Activated T-helper 2 cell treated with anti-CD3 and anti-CD28 coated beads, Interferon-gamma antibody, Interleukin-2, Interleukin-4, amounts not matched to agents 10 μg/mL and 5 μg/mL and 100 μg/mL, durations not matched to agents 14 hours and 24 hours and 36 hours (primary cell): ENCODE data around the gene SLFN13. TPM values are rescaled to one million over a fixed set of nuclear protein-coding genes. Genes with fewer than 3 reads are reported as not detected.
"Not testable (repeated sequence)": the region's sequence is repeated elsewhere in the genome, so short reads cannot be mapped to it uniquely, and the experiment has no call there.

Experiments used
- DNase-seq: peaks from one replicate; pipeline ENCODE4 v3.0.0; 2021; ENCODE audit warnings: low spot score
- H3K27ac Mint-ChIP-seq: one replicate; pipeline ENCODE4 v1.8.0; 2021; ENCODE audit warnings: mixed read lengths
- H3K27me3 Mint-ChIP-seq: one replicate; pipeline ENCODE4 v1.8.0; 2021; ENCODE audit warnings: low read depth, mixed read lengths
- H3K36me3 Mint-ChIP-seq: one replicate; pipeline ENCODE4 v1.8.0; 2021; ENCODE audit warnings: low read depth, mixed read lengths
- H3K4me1 Mint-ChIP-seq: one replicate; pipeline ENCODE4 v1.8.0; 2021; ENCODE audit warnings: low read depth, mixed read lengths
- H3K4me3 Mint-ChIP-seq: one replicate; pipeline ENCODE4 v1.8.0; 2021; ENCODE audit warnings: low read depth, mild to moderate bottlenecking, moderate library complexity, mixed read lengths
- H3K9me3 Mint-ChIP-seq: one replicate; pipeline ENCODE4 v1.8.0; 2021; ENCODE audit warnings: mixed read lengths
- intact Hi-C: fragments of 100-400 bp; cut with micrococcal nuclease; formaldehyde crosslinking; loops from one replicate; pipeline ENCODE4 v1.15.1; 2023
- total RNA-seq: library from RNA; stranded (reverse); gene quantifications from 2 replicates; pipeline ENCODE4 v1.2.3, GENCODE V29; 2022

Gene SLFN13
- total RNA-seq, 1 donor from 2014 or later, result 41.9 TPM

- H3K27me3 Mint-ChIP-seq, result no peaks in the 10 kb centered on the region
- no peaks in the 10 kb centered on the region for H3K9me3 Mint-ChIP-seq
- H3K4me3 Mint-ChIP-seq, result no peak overlapping the region
- peaks cover 12% of the 10 kb centered on the region for H3K4me1 Mint-ChIP-seq
- no peak for DNase-seq
- intact Hi-C loops, result no loop called here
- H3K36me3 Mint-ChIP-seq, result peaks cover 45% of the 10 kb centered on the region
- H3K27ac Mint-ChIP-seq, result no peak overlapping the region
Measured at GRCh38 chr17:35423761-35424160, 24.8 kb downstream of the SLFN13 start.

DNA sequence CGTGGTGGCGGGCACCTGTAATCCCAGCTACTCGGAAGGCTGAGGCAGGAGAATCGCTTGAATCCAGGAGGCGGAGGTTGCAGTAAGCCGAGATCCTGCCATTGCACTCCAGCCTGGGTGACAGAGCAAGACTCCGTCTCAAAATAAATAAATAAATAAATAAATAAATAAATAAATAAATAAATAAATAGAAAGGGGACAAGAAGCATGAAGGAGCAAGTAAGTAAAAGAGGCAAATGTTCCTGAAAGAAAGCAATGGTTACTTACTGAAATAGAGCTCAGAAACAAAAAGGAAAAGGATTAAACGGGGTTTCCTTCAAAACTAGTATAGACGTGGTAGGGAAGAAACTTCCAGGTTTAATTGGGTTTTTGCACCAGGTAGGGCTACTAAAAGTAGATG, 27.5 kb downstream of the SLFN13 start:
- H3K27ac Mint-ChIP-seq, DNase-seq, H3K9me3 Mint-ChIP-seq, intact Hi-C loops, H3K27me3 Mint-ChIP-seq, H3K4me1 Mint-ChIP-seq, H3K4me3 Mint-ChIP-seq: not testable (repeated sequence)
- peaks cover 52% of the 10 kb centered on the region for H3K36me3 Mint-ChIP-seq

DNA sequence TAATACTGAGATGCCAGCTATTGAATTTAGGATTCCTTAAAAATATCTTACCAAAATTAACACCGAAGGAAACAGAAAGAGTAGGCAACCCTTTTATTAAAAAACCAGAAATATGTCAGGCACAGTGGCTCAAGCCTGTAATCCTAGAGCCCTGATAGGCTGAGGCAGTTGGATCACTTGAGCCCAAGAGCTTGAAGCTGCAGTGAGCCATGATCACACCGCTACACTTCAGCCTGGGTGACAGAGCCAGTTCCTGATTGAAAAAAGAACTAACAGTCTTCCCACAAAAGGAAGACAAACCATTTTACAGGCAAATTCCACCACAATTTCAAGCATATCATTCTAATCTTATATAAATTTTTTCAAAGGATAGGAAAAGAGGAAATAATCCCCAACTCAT, 31.9 kb downstream of the SLFN13 start:
- peaks cover 69% of the 10 kb centered on the region for H3K36me3 Mint-ChIP-seq

DNA sequence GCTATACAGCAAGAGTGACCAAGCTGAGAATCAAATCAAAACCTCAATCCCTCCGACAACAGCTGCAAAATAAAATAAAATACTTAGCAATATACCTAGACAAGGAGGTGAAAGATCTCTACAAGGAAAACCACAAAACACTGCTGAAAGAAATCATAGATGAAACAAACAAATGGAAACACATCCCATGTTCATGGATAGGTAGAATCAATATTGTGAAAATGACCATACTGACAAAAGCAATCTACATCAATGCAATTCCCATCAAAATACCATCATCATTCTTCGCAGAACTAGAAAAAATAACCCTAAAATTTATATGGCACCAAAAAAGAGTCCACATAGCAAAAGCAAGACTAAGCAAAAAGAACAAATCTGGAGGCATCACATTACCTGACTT, 33.9 kb downstream of the SLFN13 start:
- peaks cover 79% of the 10 kb centered on the region for H3K36me3 Mint-ChIP-seq
- H3K9me3 Mint-ChIP-seq, result peaks cover 22% of the 10 kb centered on the region

More for the DNA sequence above, 31.9 kb downstream of the SLFN13 start:
- Mint-ChIP-seq H3K27me3 (no peaks in the 10 kb centered on the region), H3K9me3 (peaks cover 22% of the 10 kb centered on the region), H3K27ac (no peak overlapping the region), H3K4me3 (no peak overlapping the region), H3K4me1 (peaks cover 9% of the 10 kb centered on the region)
- no peak for DNase-seq
- intact Hi-C loops, result no loop called here

GRCh38 chr17:35414247-35414646, 34.3 kb downstream of the SLFN13 start:
- H3K4me1 Mint-ChIP-seq, result peaks cover 9% of the 10 kb centered on the region

More for the DNA sequence above, 33.9 kb downstream of the SLFN13 start:
- H3K27ac Mint-ChIP-seq, DNase-seq, H3K4me3 Mint-ChIP-seq, H3K27me3 Mint-ChIP-seq, H3K4me1 Mint-ChIP-seq, intact Hi-C loops: not testable (repeated sequence)

GRCh38 chr17:35407531-35407930, 41.0 kb downstream of the SLFN13 start:
- peaks cover 49% of the 10 kb centered on the region for H3K36me3 Mint-ChIP-seq
- H3K4me1 Mint-ChIP-seq, result no peaks in the 10 kb centered on the region
- no peak for DNase-seq
- no peak overlapping the region for H3K27ac Mint-ChIP-seq
- no peaks in the 10 kb centered on the region for H3K9me3 Mint-ChIP-seq
- no peaks in the 10 kb centered on the region for H3K27me3 Mint-ChIP-seq
- H3K4me3 Mint-ChIP-seq, result no peak overlapping the region
- intact Hi-C loops, result no loop called here

More at GRCh38 chr17:35414247-35414646, 34.3 kb downstream of the SLFN13 start:
- Mint-ChIP-seq H3K9me3 (peaks cover 22% of the 10 kb centered on the region), H3K36me3 (peaks cover 79% of the 10 kb centered on the region), H3K27me3 (no peaks in the 10 kb centered on the region), H3K27ac (no peak overlapping the region), H3K4me3 (no peak overlapping the region)
- intact Hi-C loops, result no loop called here
- no peak for DNase-seq

GRCh38 chr17:35406568-35406967, 42.0 kb downstream of the SLFN13 start:
- H3K27me3 Mint-ChIP-seq, result no peaks in the 10 kb centered on the region
- no peak overlapping the region for H3K4me3 Mint-ChIP-seq
- DNase-seq, result no peak
- H3K4me1 Mint-ChIP-seq, result no peaks in the 10 kb centered on the region
- intact Hi-C loops, result no loop called here
- no peak overlapping the region for H3K27ac Mint-ChIP-seq
- no peaks in the 10 kb centered on the region for H3K9me3 Mint-ChIP-seq
- H3K36me3 Mint-ChIP-seq, result peaks cover 51% of the 10 kb centered on the region

GRCh38 chr17:35404360-35404759, 44.2 kb downstream of the SLFN13 start:
- DNase-seq, result no peak
- Mint-ChIP-seq H3K9me3 (peaks cover 7% of the 10 kb centered on the region), H3K36me3 (peaks cover 34% of the 10 kb centered on the region)

DNA sequence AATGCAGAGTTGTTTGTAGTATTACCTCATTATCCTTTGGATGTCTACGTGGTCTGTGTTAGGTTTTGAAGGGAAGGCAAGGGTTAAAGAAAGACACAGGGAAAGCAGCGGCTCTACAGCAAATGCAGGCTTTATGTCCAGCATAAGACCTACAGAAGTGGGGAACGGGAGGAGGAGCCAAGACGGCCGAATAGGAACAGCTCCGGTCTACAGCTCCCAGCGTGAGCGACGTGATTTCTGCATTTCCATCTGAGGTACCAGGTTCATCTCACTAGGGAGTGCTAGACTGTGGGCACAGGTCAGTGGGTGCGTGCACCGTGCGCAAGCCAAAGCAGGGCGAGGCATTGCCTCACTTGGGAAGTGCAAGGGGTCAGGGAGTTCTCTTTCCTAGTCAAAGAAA, 54.8 kb downstream of the SLFN13 start:
- intact Hi-C loops, H3K4me3 Mint-ChIP-seq: not testable (repeated sequence)

More at GRCh38 chr17:35404360-35404759, 44.2 kb downstream of the SLFN13 start:
- Mint-ChIP-seq H3K27ac (no peak overlapping the region), H3K27me3 (no peaks in the 10 kb centered on the region), H3K4me3 (no peak overlapping the region), H3K4me1 (no peaks in the 10 kb centered on the region)
- intact Hi-C loops, result no loop called here

DNA sequence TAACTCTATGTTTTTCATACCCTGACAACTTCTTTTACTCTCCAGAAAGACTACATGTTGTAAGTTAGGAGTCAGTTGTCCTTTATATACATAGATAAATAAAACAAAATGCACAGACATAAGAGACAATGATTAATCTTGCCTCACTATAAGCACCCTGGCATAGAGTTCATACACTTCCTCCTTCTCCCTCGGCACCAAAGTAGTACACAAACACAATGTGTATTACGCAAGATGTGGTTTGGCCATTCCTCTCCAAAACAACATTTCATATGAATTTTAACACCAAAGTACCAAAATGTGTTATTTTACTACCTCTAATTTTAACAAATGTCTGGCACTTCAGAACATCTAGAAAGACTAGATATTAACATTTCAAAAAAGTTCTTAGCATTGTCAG, 57.9 kb downstream of the SLFN13 start:
- H3K27me3 Mint-ChIP-seq, result peaks cover 5% of the 10 kb centered on the region

More for the DNA sequence above, 54.8 kb downstream of the SLFN13 start:
- not testable (repeated sequence) for DNase-seq, H3K27me3 Mint-ChIP-seq, H3K36me3 Mint-ChIP-seq, H3K27ac Mint-ChIP-seq, H3K4me1 Mint-ChIP-seq, H3K9me3 Mint-ChIP-seq

GRCh38 chr17:35390156-35390555, 58.4 kb downstream of the SLFN13 start:
- H3K9me3 Mint-ChIP-seq, result peaks cover 12% of the 10 kb centered on the region
- H3K4me3 Mint-ChIP-seq, result no peak overlapping the region
- DNase-seq, result no peak
- no peaks in the 10 kb centered on the region for H3K4me1 Mint-ChIP-seq
- H3K27ac Mint-ChIP-seq, result no peak overlapping the region
- H3K27me3 Mint-ChIP-seq, result peaks cover 5% of the 10 kb centered on the region
- intact Hi-C loops, result no loop called here
- H3K36me3 Mint-ChIP-seq, result peaks cover 5% of the 10 kb centered on the region

More for the DNA sequence above, 57.9 kb downstream of the SLFN13 start:
- H3K27ac Mint-ChIP-seq, result no peak overlapping the region
- H3K36me3 Mint-ChIP-seq, result peaks cover 5% of the 10 kb centered on the region
- H3K4me1 Mint-ChIP-seq, result no peaks in the 10 kb centered on the region
- intact Hi-C loops, result no loop called here
- DNase-seq, result no peak
- no peak overlapping the region for H3K4me3 Mint-ChIP-seq
- H3K9me3 Mint-ChIP-seq, result peaks cover 11% of the 10 kb centered on the region

- H3K27ac Mint-ChIP-seq, result no peak overlapping the region
- intact Hi-C loops, result no loop called here
- DNase-seq, result no peak
- H3K4me3 Mint-ChIP-seq, result no peak overlapping the region
- H3K9me3 Mint-ChIP-seq, result peaks cover 31% of the 10 kb centered on the region
- H3K36me3 Mint-ChIP-seq, result peaks cover 5% of the 10 kb centered on the region
- H3K4me1 Mint-ChIP-seq, result no peaks in the 10 kb centered on the region
- H3K27me3 Mint-ChIP-seq, result peaks cover 5% of the 10 kb centered on the region
Measured at GRCh38 chr17:35387496-35387895, 61.1 kb downstream of the SLFN13 start.
